HEK293 (cell line): ENCODE results near the gene KY.

Experiments used
- ATF2 ChIP-seq: fragments of 450-650 bp; formaldehyde crosslinking; IDR thresholded peaks from 2 replicates; pipeline ENCODE4 v1.5.1; 2016; ENCODE audit warnings: missing biosample characterization, missing genetic modification characterization, low read depth
- CTCF ChIP-seq: fragments of 450-650 bp; formaldehyde crosslinking; IDR thresholded peaks from 2 replicates; pipeline ENCODE4 v1.5.1; 2016; ENCODE audit warnings: missing biosample characterization, missing genetic modification characterization
- TCF7L2 ChIP-seq: IDR thresholded peaks from 2 replicates; pipeline ENCODE4 v1.6.1; 2011; ENCODE audit warnings: low read depth, mild to moderate bottlenecking, inconsistent platforms, low read length, moderate library complexity, borderline replicate concordance

GRCh38 chr3:134640872-134641470 lies 9.9 kb downstream of the KY start:
- TF ChIP-seq ATF2 (tag by site-specific recombination) = no peak
- TF ChIP-seq CTCF (tag by site-specific recombination) = peak; percentile 43; the same call in 1 of the 2 replicates
- no peak for TF ChIP-seq TCF7L2
